SH-SY5Y (cell line): ENCODE measurements around the gene HTT.

Experiments used
- GATA2 ChIP-seq: IDR thresholded peaks from 2 replicates; pipeline ENCODE4 v1.6.1; 2011; ENCODE audit warnings: mild to moderate bottlenecking, low read depth, low read length
- GATA3 ChIP-seq: IDR thresholded peaks from 2 replicates; pipeline ENCODE4 v1.6.1; 2011; ENCODE audit warnings: low read depth, mild to moderate bottlenecking, low read length, moderate library complexity

- TF ChIP-seq GATA2 (no peak), GATA3 (no peak)
These were observed 74.4 kb downstream of the HTT start for GRCh38 chr4:3148926-3149325.
